HG02759 (cell line): ENCODE measurements around the gene BLOC1S4.
"Not testable (repeated sequence)": the region's sequence is repeated elsewhere in the genome, so short reads cannot be mapped to it uniquely, and the experiment has no call there.

Experiments
- ATAC-seq: cut with Tn5 transposase; IDR thresholded peaks from one replicate; pipeline ENCODE4 v1.9.1; 2021; ENCODE audit warnings: mild to moderate bottlenecking, moderate library complexity; ENCODE audit not compliant: unreplicated experiment

Gene BLOC1S4

DNA sequence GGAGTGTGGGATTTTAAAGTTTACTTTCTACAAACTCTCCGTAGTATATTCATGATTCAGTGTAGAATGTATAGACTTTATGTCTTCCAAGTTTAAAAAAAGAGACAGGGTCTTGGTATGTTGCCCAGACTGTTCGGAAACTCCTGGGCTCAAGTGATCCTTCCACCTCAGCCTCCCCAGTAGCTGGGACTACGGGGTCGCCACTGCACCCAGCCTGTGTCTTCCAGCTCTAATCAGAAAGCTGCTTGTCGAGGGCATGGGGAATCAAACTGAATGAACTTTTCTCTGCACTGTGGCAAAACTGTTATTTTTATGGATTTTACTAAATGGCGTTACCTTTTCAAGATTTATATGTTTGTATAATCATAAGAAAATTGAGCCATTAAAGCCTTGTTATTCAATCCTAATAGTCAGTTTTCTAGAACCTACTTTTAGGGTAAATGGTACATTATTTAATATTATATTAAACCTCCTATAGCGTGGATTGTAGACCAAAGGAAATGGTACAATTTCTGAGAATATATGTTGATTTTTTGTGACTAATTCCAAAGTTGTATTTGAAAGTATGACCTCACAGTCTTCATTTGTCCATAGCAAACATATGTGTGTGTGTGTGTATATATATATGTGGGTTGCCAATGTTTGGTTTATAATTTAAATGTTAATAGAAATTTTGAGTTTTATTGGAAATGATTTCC, 1.1 kb downstream of the BLOC1S4 start:
- ATAC-seq: no peak

GRCh38 chr4:6718932-6719610, 3.1 kb downstream of the BLOC1S4 start:
- ATAC-seq: no peak

- no peak for ATAC-seq
Observed at GRCh38 chr4:6719611-6720179, 3.7 kb downstream of the BLOC1S4 start.

- no peak for ATAC-seq
Observed at GRCh38 chr4:6720202-6720699, 4.3 kb downstream of the BLOC1S4 start.

DNA sequence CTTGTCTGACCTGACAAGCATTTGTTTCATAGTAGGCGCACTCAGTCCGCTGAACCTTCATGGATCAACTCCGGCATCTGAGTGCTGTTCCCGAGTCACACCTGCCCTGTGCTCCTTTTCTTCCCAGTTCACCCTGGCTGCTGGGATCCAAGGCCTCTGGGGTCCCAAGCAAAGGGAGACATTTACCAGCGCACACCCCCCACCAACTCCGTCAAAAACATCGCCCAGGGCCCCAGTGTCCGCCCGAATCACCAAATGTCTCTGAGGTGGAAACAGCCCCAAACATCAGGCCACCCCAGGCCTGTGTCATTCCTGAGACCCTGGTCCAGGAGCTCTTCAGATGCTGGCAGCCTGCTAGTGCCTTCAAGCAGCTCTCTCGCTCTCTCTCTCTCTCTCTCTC, 5.1 kb downstream of the BLOC1S4 start:
- no peak for ATAC-seq

DNA sequence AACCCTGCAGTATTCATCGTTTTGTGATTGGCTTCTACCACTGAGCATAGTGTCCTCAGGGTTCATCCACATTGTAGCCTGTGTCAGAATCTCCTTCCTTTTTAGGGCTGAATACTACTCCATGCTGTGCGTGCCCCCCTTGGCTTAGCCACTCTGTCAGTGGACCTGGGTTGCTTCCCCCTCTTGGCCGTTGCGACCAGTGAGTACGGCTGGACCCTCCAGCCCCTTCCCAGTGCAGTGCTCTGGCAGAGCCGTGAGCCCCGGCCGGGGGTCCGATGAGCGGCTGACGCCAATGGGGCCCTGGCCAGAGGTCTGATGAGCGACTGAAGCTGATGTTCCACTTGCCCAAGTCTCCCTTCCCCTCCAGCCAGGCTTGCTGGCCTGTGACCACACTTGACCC, 6.9 kb downstream of the BLOC1S4 start:
- ATAC-seq: no peak

GRCh38 chr4:6723851-6724250, 7.9 kb downstream of the BLOC1S4 start:
- no peak for ATAC-seq

- ATAC-seq: no peak
Observed at GRCh38 chr4:6724421-6725111, 8.6 kb downstream of the BLOC1S4 start.

DNA sequence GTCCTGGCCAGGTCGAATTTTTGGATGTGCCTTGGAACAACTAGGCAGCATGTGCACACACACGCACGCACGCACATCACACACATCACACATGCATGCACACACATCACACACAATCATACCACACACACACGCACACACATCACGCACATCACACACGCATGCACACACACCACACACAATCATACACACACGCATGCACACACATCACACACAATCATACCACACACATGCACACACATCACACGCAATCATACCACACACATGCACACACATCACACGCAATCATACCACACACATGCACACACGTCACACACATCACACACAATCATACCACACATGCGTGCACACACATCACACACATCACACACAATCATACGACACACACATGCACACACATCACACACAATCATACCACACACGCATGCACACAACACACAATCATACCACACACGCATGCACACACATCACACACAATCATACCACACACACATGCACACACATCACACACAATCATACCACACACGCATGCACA, 9.5 kb downstream of the BLOC1S4 start:
- not testable (repeated sequence) for ATAC-seq

DNA sequence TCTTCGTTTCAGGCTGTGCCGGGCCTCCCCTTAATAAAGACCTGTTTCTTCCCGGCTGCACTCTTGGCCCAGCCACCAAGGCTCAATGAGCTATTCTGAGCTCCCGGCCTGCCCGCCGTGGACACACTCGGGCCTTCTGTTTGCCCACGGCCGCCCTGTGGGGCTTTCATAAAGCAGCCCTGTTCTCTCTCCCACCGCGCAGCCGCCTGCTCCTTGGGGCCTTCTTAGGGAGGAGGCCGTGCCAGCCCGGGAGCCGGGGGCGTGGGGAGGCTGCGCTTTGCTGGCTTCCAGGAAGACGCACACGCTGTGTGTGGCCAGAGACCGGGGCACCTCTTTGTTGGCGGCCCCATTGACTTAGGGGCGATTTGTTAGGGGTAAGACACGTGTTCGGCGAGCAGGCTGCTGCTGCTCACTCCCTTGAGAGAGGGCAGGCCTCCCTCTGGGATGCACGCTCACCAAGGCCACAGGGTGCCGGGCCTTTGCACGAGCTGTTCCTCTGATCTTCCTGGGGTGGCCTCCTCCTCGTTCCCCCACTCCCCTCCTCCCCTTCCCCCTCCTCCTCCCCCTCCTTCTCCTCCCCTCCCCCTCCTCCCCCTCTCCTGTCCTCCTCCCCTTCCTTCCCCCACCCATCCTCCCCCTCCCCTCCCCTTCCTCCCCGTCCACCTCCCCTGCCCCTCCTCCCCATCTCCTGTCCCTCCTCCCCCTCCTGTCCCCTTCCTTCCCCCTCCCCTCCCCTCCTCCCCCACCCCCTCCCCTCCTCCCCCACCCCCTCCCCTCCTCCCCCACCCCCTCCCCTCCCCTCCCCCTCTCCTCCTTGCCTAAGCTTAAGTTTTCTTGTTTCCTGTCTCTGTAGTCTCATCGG, 11.3 kb downstream of the BLOC1S4 start:
- no peak for ATAC-seq

GRCh38 chr4:6727943-6728250, 11.9 kb downstream of the BLOC1S4 start:
- ATAC-seq: no peak

DNA sequence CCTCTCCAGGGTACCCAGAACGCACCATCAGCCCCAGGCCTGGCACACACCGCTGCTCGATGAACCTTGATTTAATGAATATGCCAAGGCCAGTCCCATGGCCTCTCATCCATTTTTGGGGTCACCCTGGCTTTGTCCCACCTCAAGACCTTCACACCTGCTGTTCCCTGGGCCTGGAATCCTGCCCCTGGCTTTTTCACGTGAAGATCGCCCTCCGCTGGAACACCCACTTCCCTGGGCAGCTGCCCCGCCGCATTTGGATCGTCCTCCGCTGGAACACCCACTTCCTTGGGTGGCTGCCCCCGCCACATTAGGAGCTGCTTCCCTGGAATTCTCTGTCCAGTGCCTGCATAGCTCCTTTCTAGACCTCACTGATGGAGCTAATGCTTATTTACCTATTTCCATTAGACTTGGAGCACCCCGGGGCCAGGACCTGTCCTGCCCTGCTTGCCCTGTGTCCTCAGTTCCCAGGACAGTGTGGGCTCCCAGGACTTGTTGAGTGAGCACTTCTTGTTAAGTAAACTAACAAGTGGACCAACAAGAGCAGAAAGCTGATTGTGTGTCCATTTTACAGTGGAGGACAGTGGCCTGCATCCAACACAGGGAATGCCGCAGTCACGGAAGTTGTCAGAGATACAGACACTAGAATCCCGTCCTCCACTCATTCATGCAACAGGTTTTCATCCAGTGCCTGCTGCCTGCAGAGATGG, 12.5 kb downstream of the BLOC1S4 start:
- ATAC-seq: no peak

DNA sequence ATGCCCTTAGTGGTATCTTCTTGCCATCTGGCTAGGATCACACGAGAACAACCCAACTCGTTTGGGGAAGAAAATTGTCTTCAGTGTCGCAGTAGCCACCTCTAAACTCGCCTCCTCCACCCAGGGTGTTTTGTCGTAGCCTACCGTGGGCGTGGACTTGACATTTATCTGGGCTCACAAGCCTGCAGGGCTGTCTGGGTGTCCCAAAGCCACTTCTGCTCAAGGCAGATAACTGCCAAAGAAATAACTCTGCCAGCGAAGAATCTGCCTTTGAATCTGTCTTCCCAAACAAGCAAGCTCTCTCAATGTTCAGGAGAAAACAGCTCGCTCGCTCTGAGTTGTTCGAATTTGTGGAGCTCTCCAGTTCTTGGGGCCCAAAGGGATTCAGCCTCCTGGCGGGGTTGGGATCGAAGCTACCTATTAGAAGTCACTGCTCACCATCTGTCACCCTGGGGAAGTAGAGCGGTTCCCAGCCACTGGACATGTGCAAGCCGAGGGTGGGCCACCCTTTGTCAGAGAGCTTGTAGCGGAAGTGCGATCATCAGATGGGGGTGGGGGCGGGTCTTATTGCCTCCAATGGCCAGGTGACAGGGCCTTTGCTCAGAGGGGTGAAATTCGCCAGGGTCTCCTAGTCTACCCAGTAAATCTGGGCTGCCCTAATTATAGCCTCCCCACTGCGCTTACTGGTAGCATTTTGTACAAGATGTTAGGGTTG, 14.8 kb downstream of the BLOC1S4 start:
- ATAC-seq: no peak

DNA sequence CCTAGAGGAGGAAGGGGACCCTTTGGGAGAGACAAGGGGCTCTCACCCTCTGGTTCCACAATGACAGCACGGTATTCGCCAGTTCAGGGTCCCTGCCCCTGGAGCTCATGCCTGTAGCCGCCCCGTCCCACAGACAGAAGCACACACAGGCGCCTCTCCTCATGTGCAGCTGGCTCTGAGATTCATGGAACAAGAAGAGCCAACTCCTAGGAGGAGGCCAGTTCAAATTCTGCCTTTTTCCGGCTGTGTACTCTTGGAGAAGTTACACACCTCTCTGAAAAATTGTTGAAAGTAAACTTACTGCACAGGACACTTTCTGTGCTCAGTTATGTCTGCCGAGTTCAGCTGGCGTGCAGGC, 15.3 kb downstream of the BLOC1S4 start:
- ATAC-seq: no peak

- no peak for ATAC-seq
Observed at GRCh38 chr4:6731780-6732179, 15.8 kb downstream of the BLOC1S4 start.

DNA sequence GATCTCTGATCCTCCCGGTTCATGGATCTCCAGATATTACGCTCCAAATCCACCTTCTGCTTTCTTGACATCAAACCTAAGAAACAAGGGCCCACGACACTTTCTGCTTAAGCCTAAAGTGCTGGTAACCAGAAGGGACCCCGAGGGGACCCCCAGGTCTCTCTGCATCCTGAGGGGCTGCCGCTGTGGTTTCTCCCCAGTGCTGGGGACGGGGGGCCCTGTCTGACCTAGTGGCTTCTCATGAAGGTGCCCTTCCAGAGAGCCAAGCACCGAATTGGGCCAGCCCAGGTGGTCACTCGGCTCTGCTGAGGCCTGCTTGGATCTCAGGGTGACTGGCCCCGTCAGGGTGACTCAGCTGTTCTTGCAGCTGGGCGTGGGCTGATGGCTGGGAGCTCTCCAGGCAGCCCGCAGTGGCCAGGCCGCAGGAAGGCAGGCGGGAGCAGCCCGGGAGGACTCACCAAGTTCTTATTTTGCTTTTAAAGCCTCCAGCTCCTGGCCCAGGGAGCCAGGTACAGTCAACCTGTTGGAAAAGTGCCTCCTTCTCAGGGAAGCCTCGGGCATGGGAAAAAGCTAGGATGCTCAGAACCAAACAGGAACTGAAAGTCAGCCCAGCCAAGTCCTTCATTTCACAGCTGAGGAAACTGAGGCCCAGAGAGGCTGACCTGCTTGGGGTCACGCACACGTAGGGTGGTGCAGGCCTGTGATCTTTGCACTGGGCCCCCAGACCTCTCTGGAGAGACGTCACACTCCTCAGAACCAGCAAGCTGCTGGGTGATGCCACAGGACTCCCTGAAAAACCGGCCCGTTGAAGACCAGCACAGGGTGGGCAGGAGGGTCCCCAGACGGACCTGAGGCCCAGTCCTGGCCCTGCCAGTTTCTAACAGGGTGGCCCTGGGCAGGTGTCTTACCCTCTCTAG, 16.7 kb downstream of the BLOC1S4 start:
- no peak for ATAC-seq

DNA sequence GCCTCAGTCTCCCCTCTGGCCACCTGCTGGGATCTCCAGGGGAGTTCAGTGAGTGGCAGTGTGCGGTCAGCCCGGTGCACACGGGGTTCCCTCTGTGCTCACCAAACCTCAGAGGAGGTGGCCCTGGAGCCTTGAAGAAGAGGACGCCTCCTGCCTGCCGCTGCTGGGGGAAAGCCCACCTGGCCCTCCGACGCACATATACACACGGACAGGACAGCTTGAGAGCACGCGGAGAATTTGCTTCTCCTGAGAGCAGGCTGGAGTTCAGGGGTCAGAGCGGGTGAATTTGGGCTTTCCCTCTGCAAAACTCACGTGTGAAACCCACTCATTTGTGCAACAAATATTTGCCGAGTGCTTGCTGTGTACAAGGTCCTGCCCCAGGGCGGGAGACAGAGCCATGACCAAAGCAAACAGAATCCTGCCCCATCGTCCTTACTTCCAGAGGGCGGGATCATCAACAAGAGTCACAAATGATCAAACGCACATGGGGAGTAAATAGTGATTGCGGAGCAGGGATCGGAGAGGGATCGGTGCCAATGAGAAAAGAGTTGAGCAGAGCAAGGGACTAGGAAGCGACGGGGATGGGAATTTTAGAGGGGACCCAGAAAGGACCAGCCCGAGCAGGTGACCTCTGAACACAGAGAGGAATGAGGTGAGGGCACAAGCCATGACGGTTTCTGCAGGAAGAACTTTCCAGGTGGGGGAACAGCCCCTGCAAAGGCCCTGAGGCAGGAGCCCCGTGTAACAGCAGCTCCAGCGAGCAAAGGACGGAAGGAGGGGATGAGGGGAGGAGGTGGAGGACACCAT, 17.6 kb downstream of the BLOC1S4 start:
- ATAC-seq: no peak
